Measurements from ENCODE around the gene KIAA0040.

Gene KIAA0040

DNA sequence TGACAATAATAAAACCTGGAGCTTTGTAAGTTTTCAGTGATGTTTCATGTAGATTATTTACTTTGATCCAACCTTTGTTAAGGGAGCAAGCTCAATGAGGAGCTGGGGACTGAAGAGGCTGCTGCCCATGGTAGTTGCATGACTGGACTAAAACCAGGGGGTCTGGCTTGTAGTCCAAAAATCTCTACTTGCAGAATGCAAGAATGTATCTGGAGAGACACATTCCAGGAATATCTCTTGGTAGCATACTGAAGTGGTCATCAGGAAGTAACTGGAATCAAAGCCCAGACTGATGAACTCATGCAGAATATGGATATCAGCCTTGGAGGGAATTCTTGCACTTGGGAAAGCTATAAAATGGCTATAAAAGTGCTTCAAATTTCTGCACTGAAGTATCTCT lies 5.8 kb upstream of the KIAA0040 start:
- TF ChIP-seq, protein P1, sequence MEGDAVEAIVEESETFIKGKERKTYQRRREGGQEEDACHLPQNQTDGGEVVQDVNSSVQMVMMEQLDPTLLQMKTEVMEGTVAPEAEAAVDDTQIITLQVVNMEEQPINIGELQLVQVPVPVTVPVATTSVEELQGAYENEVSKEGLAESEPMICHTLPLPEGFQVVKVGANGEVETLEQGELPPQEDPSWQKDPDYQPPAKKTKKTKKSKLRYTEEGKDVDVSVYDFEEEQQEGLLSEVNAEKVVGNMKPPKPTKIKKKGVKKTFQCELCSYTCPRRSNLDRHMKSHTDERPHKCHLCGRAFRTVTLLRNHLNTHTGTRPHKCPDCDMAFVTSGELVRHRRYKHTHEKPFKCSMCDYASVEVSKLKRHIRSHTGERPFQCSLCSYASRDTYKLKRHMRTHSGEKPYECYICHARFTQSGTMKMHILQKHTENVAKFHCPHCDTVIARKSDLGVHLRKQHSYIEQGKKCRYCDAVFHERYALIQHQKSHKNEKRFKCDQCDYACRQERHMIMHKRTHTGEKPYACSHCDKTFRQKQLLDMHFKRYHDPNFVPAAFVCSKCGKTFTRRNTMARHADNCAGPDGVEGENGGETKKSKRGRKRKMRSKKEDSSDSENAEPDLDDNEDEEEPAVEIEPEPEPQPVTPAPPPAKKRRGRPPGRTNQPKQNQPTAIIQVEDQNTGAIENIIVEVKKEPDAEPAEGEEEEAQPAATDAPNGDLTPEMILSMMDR (IDR thresholded peaks at IDR 0.05; ENCODE audit: extremely low read depth, missing control alignments): no peak
- no peak for DNase-seq (ENCODE audit: low spot score)

DNA sequence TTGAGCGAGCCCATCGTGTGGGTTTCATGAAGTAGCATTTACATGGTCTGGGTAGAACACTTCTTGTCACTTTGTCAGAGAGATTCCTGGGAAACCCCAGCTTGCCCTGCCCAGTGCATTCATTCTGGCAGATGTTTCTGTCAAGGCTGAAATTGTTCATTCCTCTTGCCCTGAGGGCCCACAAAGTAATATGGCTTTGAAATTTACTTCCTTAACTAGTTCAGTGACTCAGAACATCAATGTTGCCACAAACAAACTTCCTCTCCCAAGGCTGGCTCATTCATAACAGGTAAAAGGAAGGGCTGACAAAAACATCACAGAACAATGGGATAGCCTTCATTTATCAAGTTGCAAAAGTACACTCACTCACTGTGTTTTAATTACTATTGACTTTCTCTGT lies 5.0 kb upstream of the KIAA0040 start:
- no peak for DNase-seq (ENCODE audit: low spot score)
- TF ChIP-seq, protein P1 (IDR thresholded peaks at IDR 0.05; ENCODE audit: extremely low read depth, missing control alignments): no peak

DNA sequence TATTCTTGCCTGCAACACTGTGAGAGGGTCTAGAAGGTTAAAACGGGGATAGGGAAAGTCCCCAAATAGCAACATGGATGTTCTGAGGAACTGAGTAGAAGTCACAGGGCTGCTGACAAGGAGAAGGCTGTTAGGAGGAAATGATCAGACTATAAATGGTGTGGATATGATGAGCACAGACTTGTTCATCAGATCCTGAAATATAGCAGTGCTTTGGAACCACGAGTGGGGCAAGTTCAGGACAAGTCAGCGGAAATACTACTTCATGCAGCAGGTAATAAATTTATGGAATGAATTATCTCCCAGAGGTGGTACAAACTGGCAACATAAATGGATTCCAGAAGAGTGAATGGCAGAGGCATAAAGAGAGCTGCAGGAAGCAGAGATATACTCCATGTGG lies 3.2 kb upstream of the KIAA0040 start:
- DNase-seq (ENCODE audit: low spot score): no peak
- TF ChIP-seq, protein P1 (IDR thresholded peaks at IDR 0.05; ENCODE audit: extremely low read depth, missing control alignments): no peak

DNA sequence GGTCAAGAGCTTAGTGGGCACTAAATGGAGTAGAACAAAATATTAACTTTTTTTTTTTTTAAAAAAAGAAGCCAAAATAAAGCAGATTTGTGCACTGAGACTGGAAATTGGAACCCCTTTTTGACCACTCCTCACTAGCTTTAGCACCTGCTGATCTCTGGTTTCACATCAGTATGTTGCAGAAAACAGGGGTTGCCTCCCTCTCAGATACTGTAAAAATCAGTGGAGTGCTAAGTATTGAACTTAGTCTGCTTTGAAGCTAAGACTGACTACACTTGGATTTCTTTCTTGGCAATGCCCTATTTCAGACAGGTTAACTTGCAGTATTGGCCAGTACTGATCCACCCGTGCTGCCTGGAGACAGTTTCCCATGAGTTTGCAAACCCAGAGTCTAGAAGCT lies 2.7 kb upstream of the KIAA0040 start:
- DNase-seq (ENCODE audit: low spot score): peak; percentile 51
- TF ChIP-seq, protein P1 (IDR thresholded peaks at IDR 0.05; ENCODE audit: extremely low read depth, missing control alignments): no peak

DNA sequence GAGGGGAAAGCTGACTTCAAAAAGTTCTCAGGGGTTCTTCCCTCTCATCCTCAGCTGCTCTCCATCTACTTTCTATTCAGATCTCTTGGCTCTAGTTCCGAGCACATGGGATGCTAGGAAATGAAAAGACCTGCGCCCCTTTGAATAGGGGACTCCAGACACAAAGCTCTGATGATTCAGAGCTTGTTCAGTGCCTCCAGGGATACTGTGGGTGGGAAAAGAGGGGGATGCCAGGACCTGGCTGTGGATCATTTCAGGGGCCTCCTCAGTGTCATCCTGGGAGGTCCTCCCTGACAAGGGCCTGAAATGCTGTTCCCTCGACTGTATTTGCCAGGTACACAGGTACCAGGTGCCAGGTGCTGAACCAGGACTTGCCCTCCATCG lies 943 bp upstream of the KIAA0040 start:
- TF ChIP-seq, protein P1 (IDR thresholded peaks at IDR 0.05; ENCODE audit: extremely low read depth, missing control alignments): no peak
- DNase-seq (ENCODE audit: low spot score): no peak

DNA sequence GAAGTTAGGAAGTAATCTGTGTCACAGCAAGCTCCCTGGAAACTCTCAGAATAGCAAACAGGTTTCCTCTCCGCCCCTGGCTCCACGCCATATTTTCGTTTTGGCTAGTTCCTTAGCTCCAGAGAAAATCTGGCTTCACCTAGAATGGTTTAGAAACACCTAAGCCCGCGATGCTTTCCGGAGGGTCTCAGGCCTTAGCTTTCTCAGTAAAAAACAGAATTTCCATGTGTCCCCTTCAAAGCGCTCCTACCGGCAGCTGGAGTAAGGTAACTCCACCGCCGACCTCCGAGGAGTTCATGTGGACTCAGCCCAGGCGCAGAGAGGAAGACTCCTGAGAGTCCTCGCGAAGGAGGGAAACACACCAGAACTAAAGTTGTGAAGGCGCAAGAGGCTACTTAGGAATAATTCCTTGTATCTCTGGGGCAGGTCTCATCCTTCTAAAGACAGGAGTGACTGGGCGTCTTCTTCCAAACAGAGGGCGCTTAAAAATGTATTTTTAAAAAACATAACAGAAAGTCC lies 406 bp downstream of the KIAA0040 start:
- TF ChIP-seq, protein P1 (IDR thresholded peaks at IDR 0.05; ENCODE audit: extremely low read depth, missing control alignments): no peak
- DNase-seq (ENCODE audit: low spot score): peak; percentile 56

DNA sequence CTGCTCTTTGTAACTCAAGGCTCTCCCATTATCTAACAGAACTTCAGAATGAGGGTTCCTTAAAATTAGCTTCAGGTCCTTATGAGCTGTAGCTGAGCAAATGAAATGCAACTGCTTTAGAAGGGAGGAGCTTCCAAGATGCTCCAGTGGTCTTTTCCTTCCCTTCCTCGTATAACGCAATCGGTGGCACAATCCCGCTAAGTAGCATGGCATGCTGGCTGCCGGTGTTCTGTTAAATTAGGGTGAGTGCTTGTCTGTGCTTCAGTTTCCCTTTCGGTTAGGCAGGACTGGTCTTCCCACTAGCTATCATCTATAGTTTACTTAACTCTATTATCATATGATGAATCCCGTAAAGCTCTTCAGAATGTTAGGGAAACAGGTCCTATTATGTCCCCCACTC lies 917 bp downstream of the KIAA0040 start:
- TF ChIP-seq, protein P1 (IDR thresholded peaks at IDR 0.05; ENCODE audit: extremely low read depth, missing control alignments): no peak
- peak; percentile 64 for DNase-seq (ENCODE audit: low spot score)
